Measurements from ENCODE around the gene ZNF70.

GRCh38 chr22:23783265-23784150, 32.6 kb upstream of the ZNF70 start:
- TF ChIP-seq POLR2AphosphoS5 (IDR thresholded peaks at IDR 0.05; ENCODE audit: low read length) (no peak), CTCF (IDR thresholded peaks at IDR 0.05 in 2 of 3, conservative IDR thresholded peaks at IDR 0.05 in 1 of 3; ENCODE audit: control insufficient read depth in 2 of 3, extremely low read depth in 1 of 3, insufficient read depth in 1 of 3, low read depth in 3 of 3, low read length in 3 of 3) (no peak), CHD2 (IDR thresholded peaks at IDR 0.05; ENCODE audit: borderline replicate concordance, low read depth, low read length) (no peak)
